Colonic mucosa (tissue), 4 donors: ENCODE measurements around the gene LANCL1. TPM values are rescaled to one million over a fixed set of nuclear protein-coding genes. Genes with fewer than 3 reads are reported as not detected.
A peak's percentile ranks its signal among the peaks of the same experiment; 100 is the strongest.
"Not testable (repeated sequence)": the region's sequence is repeated elsewhere in the genome, so short reads cannot be mapped to it uniquely, and the experiment has no call there.

Experiments
- DNase-seq: peaks from one replicate; pipeline ENCODE4 v3.0.0-alpha.2; 2020
- H3K27ac ChIP-seq: fragments of 200-600 bp; one replicate; pipeline ENCODE4 v1.8.0; 2021
- H3K27me3 ChIP-seq: fragments of 200-600 bp; one replicate; pipeline ENCODE4 v1.8.0; 2021
- H3K36me3 ChIP-seq: fragments of 200-600 bp; one replicate; pipeline ENCODE4 v1.8.0; 2021
- H3K4me1 ChIP-seq: fragments of 200-600 bp; one replicate; pipeline ENCODE4 v1.8.0; 2021; ENCODE audit warnings: mild to moderate bottlenecking
- H3K4me3 ChIP-seq: fragments of 200-600 bp; one replicate; pipeline ENCODE4 v1.8.0; 2021
- H3K9ac ChIP-seq, 2 donors: one replicate each; pipeline ENCODE4 v1.7.0; 2013; ENCODE audit warnings: control low read depth in 2 of 2, low read depth in 2 of 2, low read length in 2 of 2
- H3K9me3 ChIP-seq: fragments of 200-600 bp; one replicate; pipeline ENCODE4 v1.8.0; 2021
- CTCF ChIP-seq: fragments of 200-600 bp; IDR thresholded peaks from one replicate; pipeline ENCODE4 v1.8.0; 2022; ENCODE audit warnings: antibody characterized with exemption, mild to moderate bottlenecking
- intact Hi-C: fragments of 100-400 bp; cut with DNase I; formaldehyde crosslinking; loops from one replicate; pipeline ENCODE4 v1.14.1; 2022
- total RNA-seq, 2 donors: library from RNA; stranded (reverse); fragmentation: NEBNext Ultra II Directional in 1 of 2; extraction: Animal tissue kit (Norgen Biotek cat#: 25700) in 1 of 2; gene quantifications; one replicate each; pipeline ENCODE4 v1.2.1, GENCODE V29; 2021
- donor health status: healthy.
- donor health status: DM: no; HTN: no; CAD: no.
- donor health status: DM: no; HTN: no; CAD: no.

LANCL1 gene
- total RNA-seq, 2 donors from 2014 or later: 24.2 to 27.0 TPM

GRCh38 chr2:210454336-210454735 is 22.2 kb downstream of the LANCL1 start:
- intact Hi-C loops: no loop called here
- no peak for TF ChIP-seq CTCF
- H3K9me3 ChIP-seq: no peaks in the 10 kb centered on the region
- no peaks in the 10 kb centered on the region for H3K27me3 ChIP-seq
- no peaks in the 10 kb centered on the region for H3K36me3 ChIP-seq
- H3K9ac ChIP-seq: no peak overlapping the region
- H3K4me1 ChIP-seq: no peaks in the 10 kb centered on the region
- H3K4me3 ChIP-seq: no peak overlapping the region
- no peak overlapping the region for H3K27ac ChIP-seq
- DNase-seq: no peak

- no peaks in the 10 kb centered on the region for H3K4me1 ChIP-seq
- DNase-seq: no peak
- H3K27ac ChIP-seq: no peak overlapping the region
- no peak for TF ChIP-seq CTCF
- H3K9me3 ChIP-seq: no peaks in the 10 kb centered on the region
- intact Hi-C loops: no loop called here
- no peaks in the 10 kb centered on the region for H3K36me3 ChIP-seq
- H3K9ac ChIP-seq: no peak overlapping the region
- no peak overlapping the region for H3K4me3 ChIP-seq
- no peaks in the 10 kb centered on the region for H3K27me3 ChIP-seq
Observed at GRCh38 chr2:210452194-210452593, 24.4 kb downstream of the LANCL1 start.

- intact Hi-C loops, H3K27ac ChIP-seq, H3K9me3 ChIP-seq: not testable (repeated sequence)
Observed at GRCh38 chr2:210450942-210451341, 25.6 kb downstream of the LANCL1 start.

GRCh38 chr2:210445732-210446131 is 30.8 kb downstream of the LANCL1 start:
- no peaks in the 10 kb centered on the region for H3K4me1 ChIP-seq
- H3K9ac ChIP-seq: no peak overlapping the region
- no peaks in the 10 kb centered on the region for H3K36me3 ChIP-seq
- intact Hi-C loops: no loop called here
- DNase-seq: no peak
- H3K9me3 ChIP-seq: no peaks in the 10 kb centered on the region
- no peak overlapping the region for H3K27ac ChIP-seq
- H3K27me3 ChIP-seq: no peaks in the 10 kb centered on the region
- TF ChIP-seq CTCF: no peak
- H3K4me3 ChIP-seq: no peak overlapping the region

More at GRCh38 chr2:210450942-210451341, 25.6 kb downstream of the LANCL1 start:
- H3K36me3 ChIP-seq, H3K4me3 ChIP-seq, H3K9ac ChIP-seq, H3K4me1 ChIP-seq, H3K27me3 ChIP-seq, DNase-seq: not testable (repeated sequence)

GRCh38 chr2:210445116-210445707 is 31.3 kb downstream of the LANCL1 start:
- no peaks in the 10 kb centered on the region for H3K36me3 ChIP-seq
- intact Hi-C loops: no loop called here
- no peaks in the 10 kb centered on the region for H3K9me3 ChIP-seq
- no peak for DNase-seq
- no peak overlapping the region for H3K27ac ChIP-seq
- H3K4me1 ChIP-seq: no peaks in the 10 kb centered on the region
- H3K4me3 ChIP-seq: no peak overlapping the region
- TF ChIP-seq CTCF: peak; percentile 76
- no peak overlapping the region for H3K9ac ChIP-seq
- no peaks in the 10 kb centered on the region for H3K27me3 ChIP-seq

- Histone ChIP-seq H3K9me3 (no peaks in the 10 kb centered on the region), H3K9ac (no peak overlapping the region), H3K27me3 (no peaks in the 10 kb centered on the region), H3K27ac (no peak overlapping the region), H3K36me3 (no peaks in the 10 kb centered on the region), H3K4me3 (no peak overlapping the region), H3K4me1 (no peaks in the 10 kb centered on the region)
- intact Hi-C loops: no loop called here
- no peak for DNase-seq
- no peak for TF ChIP-seq CTCF
Observed at GRCh38 chr2:210443527-210443926, 33.0 kb downstream of the LANCL1 start.
